Adrenal gland (tissue), 5 donors: ENCODE measurements around the gene CLEC4G.

Source experiments
- POLR2A ChIP-seq, 2 donors: fragments of 450-650 bp; IDR thresholded peaks; one replicate each; pipeline ENCODE4 v1.6.1; 2017; ENCODE audit warnings: antibody characterized with exemption in 2 of 2, mild to moderate bottlenecking in 2 of 2, moderate library complexity in 1 of 2
- TF ChIP-seq, protein P1 (sequence below), 6 experiments: fragments of 450-650 bp in 4 of 6; fragments of 200-600 bp in 2 of 6; sonication (generic) in 1 of 6; IDR thresholded peaks; 1 replicate in 5 of 6; 2 replicates in 1 of 6; pipeline versions ENCODE4 v1.5.1 to v1.8.0; 2016 to 2021; ENCODE audit warnings: antibody characterized with exemption in 6 of 6, mild to moderate bottlenecking in 2 of 6, moderate library complexity in 1 of 6
- donor health status: DM: no; HTN: no; CAD: no.

DNA sequence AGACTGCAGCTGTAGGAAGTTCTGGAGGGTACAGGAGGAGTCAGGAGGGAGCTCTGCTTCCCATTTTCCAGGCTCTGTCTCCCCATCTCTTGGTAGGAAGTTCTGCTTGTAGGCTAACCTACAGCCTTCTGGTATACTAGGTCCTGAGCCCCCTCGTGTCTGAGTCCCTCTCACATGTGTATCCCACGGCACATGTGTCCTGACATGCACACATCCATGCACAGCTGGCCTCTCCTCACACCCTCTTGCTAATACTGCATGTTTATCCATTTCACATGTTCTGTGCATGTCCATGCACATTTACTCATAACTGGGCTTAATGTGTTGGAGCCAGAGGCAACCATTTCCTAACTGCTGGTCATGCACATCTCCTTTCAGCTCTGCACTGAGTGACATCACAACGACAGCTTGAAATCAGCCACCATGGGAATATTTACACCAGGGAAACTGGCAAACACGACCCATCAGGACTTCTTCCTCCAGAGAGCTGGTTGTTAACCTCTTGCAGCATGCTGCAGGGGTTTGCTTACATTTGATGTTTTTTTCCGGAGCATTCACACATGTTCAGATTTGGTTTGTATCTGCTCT is 12.4 kb upstream of the CLEC4G start:
- no peak for TF ChIP-seq POLR2A (IDR thresholded peaks at IDR 0.05)
- TF ChIP-seq, protein P1, sequence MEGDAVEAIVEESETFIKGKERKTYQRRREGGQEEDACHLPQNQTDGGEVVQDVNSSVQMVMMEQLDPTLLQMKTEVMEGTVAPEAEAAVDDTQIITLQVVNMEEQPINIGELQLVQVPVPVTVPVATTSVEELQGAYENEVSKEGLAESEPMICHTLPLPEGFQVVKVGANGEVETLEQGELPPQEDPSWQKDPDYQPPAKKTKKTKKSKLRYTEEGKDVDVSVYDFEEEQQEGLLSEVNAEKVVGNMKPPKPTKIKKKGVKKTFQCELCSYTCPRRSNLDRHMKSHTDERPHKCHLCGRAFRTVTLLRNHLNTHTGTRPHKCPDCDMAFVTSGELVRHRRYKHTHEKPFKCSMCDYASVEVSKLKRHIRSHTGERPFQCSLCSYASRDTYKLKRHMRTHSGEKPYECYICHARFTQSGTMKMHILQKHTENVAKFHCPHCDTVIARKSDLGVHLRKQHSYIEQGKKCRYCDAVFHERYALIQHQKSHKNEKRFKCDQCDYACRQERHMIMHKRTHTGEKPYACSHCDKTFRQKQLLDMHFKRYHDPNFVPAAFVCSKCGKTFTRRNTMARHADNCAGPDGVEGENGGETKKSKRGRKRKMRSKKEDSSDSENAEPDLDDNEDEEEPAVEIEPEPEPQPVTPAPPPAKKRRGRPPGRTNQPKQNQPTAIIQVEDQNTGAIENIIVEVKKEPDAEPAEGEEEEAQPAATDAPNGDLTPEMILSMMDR (IDR thresholded peaks at IDR 0.05) = no peak
